Endometrial microvascular endothelial cells (primary cell): ENCODE measurements around the gene MACROH2A2. TPM values are rescaled to one million over a fixed set of nuclear protein-coding genes. Genes with fewer than 3 reads are reported as not detected.
"Not testable (repeated sequence)": the region's sequence is repeated elsewhere in the genome, so short reads cannot be mapped to it uniquely, and the experiment has no call there.

Experiments used
- in situ Hi-C: cut with HindIII; loops from 2 replicates; pipeline ENCODE4 v1.10.0; 2017; ENCODE audit warnings: low sequenced_read_pairs, low pct_unique_long_range_greater_than_20kb; ENCODE audit errors: inconsistent ontology term
- total RNA-seq: library from RNA; depleted of rRNA; stranded (reverse); fragments of >200 nt; gene quantifications from one replicate; pipeline ENCODE4 v1.2.3, GENCODE V29; 2015; ENCODE audit errors: inconsistent ontology term

Gene MACROH2A2
- total RNA-seq, 1 donor from 2014 or later: 1.1 TPM

- in situ Hi-C loops: no loop called here
These were observed 10.9 kb downstream of the MACROH2A2 start for GRCh38 chr10:70063418-70064098.

GRCh38 chr10:70064486-70064885, 11.8 kb downstream of the MACROH2A2 start:
- in situ Hi-C loops: no loop called here

DNA sequence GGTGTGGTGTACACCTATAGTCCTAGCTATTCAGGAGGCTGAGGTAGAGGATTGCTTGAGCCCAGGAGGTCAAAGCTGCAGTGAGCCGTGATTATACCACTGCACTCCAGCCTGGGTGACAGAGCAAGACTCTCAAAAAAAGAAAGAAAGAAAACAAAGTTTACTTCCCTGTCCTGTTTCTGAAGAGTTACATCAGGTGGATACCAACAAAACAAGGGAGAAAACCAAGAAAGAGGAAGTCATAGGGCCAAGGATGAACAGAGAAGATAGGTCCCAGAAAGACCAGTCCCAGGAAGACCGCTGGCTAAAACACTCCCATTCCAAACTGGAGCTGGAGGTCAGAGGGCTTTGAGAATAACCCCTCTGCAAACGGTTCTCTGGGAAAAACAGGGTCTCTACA, 13.5 kb downstream of the MACROH2A2 start:
- in situ Hi-C loops: no loop called here

GRCh38 chr10:70067586-70067985, 14.9 kb downstream of the MACROH2A2 start:
- in situ Hi-C loops: no loop called here

- in situ Hi-C loops: no loop called here
These were observed 16.3 kb downstream of the MACROH2A2 start for GRCh38 chr10:70068925-70069324.

GRCh38 chr10:70069346-70069745, 16.7 kb downstream of the MACROH2A2 start:
- in situ Hi-C loops: no loop called here

GRCh38 chr10:70070834-70071233, 18.2 kb downstream of the MACROH2A2 start:
- in situ Hi-C loops: no loop called here

DNA sequence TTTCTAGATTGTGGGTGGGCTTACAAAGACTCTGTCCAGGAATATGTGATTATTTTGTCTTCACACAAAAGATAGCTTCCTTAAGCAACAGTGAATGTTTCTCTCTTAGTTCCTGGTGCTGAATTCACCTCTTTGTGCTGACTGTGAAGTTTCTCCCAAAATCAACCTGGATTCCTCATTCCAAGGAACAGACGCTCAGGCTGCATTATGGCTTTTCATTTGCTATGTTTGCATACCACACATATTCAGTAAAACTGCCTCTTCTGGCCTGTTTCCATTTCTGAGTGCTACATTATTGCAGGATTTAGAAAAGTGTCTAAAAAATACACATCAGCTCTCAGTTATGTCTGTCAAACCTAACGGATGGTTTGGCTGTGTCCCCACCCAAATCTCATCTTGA, 21.5 kb downstream of the MACROH2A2 start:
- in situ Hi-C loops: no loop called here

GRCh38 chr10:70074971-70075370, 22.3 kb downstream of the MACROH2A2 start:
- in situ Hi-C loops: no loop called here

DNA sequence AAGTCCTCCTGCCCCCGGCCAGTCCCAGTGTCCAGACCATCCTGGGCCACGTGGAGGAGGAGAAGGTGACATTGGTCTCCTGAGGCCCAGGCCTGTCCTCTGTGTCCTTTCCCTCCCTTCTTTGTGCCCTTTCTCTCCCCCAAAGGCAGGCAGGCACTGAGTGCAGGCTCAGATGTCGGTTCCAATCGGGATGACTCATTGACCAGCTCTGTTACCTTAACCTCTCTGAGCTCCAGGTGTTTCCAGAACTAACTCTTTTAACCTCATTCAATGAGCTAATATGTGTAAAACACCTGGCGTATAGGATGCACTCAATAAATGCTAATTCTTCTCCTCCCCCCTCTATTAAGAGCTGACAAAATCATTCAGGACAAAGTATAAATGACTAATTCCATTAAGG, 25.7 kb downstream of the MACROH2A2 start:
- in situ Hi-C loops: no loop called here

DNA sequence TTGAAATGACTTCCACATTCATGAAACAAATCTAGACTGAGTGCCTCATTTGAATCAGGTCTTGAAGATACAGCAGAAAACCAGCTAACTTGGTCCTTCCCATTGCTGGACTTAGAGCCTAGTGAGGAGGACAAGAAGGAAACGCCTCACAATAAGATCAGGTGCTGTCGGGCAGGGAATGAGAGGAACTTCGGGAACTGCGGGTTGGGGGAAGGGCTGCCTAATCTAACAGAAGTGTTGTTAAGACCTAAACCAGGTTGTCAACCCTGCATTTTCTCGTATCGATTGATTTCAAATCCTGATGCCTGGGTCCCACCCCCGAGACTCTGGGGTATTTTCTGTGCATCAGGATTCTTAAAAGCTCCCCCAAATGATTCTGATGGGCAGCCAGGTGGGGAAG, 26.3 kb downstream of the MACROH2A2 start:
- in situ Hi-C loops: no loop called here

DNA sequence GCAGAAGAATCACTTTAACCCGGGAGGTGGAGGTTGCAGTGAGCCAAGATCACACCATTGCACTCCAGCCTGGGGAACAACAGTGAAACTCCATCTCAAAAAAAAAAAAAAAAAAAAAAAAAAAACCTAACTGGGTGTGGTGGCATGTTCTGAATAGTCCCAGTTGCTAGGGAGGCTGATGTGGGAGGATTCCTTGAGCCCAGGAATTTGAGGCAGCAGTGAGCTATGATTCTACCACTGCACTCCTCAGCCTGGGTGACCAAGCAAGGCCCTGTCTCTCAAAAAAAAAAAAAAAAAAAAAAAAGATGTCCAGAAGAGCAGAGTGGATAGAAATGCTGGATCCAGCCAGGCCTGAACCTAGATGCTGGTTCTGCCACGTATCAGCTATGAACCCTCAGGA, 28.1 kb downstream of the MACROH2A2 start:
- in situ Hi-C loops: not testable (repeated sequence)

DNA sequence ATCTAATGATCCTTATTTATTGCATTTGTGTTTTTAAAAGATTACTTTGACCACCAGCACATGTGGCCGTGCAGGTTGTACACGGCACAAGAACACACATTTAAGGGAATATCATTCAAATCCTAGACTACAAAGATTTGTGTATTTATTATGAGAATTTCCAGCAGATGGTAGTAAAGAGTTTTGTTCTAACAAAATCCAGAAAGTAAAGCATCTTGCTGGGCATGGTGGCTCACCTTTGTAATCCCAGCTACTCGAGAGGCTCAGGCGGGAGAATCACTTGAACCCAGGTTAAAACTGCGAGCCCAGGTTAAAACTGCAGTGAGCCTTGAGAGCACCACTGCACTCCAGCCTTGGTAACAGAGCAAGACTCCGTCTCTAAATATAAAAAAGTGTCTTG, 31.5 kb downstream of the MACROH2A2 start:
- in situ Hi-C loops: no loop called here

GRCh38 chr10:70085975-70086613, 33.4 kb downstream of the MACROH2A2 start:
- in situ Hi-C loops: no loop called here

DNA sequence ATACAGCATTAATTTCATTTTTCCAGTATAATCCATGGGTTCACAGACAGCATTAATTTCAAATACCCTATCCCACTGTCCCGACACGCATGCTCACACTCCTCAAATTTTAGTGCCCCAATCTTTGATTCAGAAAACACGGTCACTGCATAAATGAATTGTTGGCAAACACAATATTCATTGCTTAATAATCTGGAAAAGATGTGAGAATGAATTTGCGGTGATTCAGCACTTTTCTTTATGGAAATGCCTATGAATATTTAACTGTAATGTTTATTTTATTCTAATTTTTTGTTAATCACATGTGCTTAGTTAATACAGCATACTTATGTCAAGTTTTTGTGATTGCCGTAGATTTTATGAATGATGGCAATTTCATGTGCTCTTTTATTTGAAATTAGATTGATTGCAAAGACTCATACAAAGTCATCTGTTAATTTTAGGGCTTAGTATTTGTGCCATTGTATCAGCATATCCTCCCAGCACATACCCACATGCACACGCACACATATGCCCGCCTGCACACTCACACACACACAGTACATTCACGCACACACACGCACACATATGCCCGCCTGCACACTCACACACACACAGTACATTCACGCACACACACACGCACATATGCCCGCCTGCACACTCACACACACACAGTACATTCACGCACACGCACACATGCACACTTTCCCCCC, 35.1 kb downstream of the MACROH2A2 start:
- in situ Hi-C loops: no loop called here

- in situ Hi-C loops: no loop called here
These were observed 35.7 kb downstream of the MACROH2A2 start for GRCh38 chr10:70088308-70088698.

DNA sequence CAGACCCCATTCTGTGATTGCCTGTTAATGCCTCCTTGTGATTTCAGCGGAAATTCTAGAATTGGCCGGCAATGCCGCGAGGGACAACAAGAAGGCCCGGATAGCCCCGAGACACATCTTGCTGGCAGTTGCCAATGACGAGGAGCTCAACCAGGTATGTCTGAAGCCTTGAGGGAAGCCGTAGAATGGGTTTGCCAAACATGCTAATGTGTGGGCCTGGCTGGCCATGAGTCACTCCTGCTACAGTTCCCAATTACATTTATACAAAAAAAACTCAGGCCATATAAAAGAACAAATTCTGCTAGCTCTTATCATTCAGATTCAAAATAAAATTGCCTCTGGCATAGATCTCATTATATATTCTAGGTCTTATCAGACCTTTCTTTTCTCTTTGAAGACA, 37.4 kb downstream of the MACROH2A2 start:
- in situ Hi-C loops: no loop called here

DNA sequence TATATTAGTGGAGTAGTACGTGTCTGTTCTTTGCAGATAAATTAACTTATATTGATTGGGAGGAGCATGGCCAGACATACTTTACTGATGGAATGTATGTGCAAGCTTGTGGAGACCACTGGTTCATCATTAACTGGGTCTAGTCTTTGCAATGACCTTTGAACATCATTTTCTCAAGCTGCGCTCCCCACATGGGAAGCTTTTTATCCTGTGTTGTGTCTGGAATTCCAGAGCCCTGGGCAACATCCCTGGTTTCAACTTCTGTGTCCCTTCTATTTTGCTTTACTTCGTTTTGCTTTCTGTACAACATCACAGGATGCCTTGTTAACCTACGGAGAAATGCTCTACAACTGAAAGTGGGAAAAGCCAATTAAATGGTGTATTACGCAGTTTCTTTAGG, 38.3 kb downstream of the MACROH2A2 start:
- in situ Hi-C loops: no loop called here

- in situ Hi-C loops: no loop called here
These were observed 39.7 kb downstream of the MACROH2A2 start for GRCh38 chr10:70092389-70092718.

DNA sequence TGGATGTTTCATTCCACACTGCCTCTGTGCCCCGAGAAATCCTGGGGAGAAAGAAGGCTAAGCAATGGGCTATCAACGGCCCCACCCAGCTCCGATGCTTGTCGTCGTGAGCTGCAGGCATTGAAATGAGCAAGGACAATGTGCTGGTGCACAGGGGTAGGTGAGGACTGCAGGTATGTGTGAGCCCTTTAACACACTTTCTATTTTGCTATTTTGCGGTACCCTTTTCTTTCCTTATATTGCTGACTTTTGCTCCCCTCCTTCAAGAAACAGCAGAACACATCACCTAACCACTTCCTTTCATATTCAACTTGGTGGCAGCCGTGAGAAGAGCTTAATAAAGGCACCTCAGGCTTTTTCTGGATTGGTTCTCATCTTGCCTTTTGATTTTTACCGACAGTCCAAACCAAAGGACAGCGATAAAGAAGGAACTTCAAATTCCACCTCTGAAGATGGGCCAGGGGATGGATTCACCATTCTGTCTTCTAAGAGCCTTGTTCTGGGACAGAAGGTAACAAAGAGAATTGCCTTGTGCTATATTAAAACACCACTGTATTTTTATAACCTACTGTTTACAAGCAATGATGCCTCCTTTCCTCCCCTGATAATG, 40.8 kb downstream of the MACROH2A2 start:
- in situ Hi-C loops: no loop called here
